ENCODE measurements around the gene HACD2.

The HACD2 gene

GRCh38 chr3:123478314-123478713, 106.5 kb downstream of the HACD2 start:
- DNase-seq: no peak

- no peak for DNase-seq
Measured at GRCh38 chr3:123476967-123477750, 107.7 kb downstream of the HACD2 start.

GRCh38 chr3:123475786-123476185, 109.1 kb downstream of the HACD2 start:
- no peak for DNase-seq

GRCh38 chr3:123471106-123471505, 113.7 kb downstream of the HACD2 start:
- no peak for DNase-seq

GRCh38 chr3:123469323-123469995, 115.4 kb downstream of the HACD2 start:
- no peak for DNase-seq

GRCh38 chr3:123467046-123467445, 117.8 kb downstream of the HACD2 start:
- DNase-seq: no peak

GRCh38 chr3:123464211-123464610, 120.6 kb downstream of the HACD2 start:
- DNase-seq: no peak

- DNase-seq: no peak
Measured at GRCh38 chr3:123459862-123460261, 125.0 kb downstream of the HACD2 start.

GRCh38 chr3:123458255-123458654, 126.6 kb downstream of the HACD2 start:
- no peak for DNase-seq

- DNase-seq: no peak
Measured at GRCh38 chr3:123457841-123458240, 127.0 kb downstream of the HACD2 start.

- DNase-seq: no peak
Measured at GRCh38 chr3:123453675-123454074, 131.2 kb downstream of the HACD2 start.

- no peak for DNase-seq
Measured at GRCh38 chr3:123451186-123451585, 133.7 kb downstream of the HACD2 start.

GRCh38 chr3:123449997-123450604, 134.8 kb downstream of the HACD2 start:
- DNase-seq: peak; percentile 22

- no peak for DNase-seq
Measured at GRCh38 chr3:123449102-123449996, 135.5 kb downstream of the HACD2 start.

- no peak for DNase-seq
Measured at GRCh38 chr3:123448536-123449101, 136.2 kb downstream of the HACD2 start, which contains the start of gene ADCY5. TSS of gene ADCY5 (minus strand) at chr3:123449090. CDS start at chr3:123448545, 545 bp downstream.

GRCh38 chr3:123447749-123448517, 136.9 kb downstream of the HACD2 start:
- DNase-seq: no peak

- no peak for DNase-seq
Measured at GRCh38 chr3:123447416-123447748, 137.5 kb downstream of the HACD2 start.

- DNase-seq: no peak
Measured at GRCh38 chr3:123446610-123447109, 138.2 kb downstream of the HACD2 start.

- no peak for DNase-seq
Measured at GRCh38 chr3:123446210-123446609, 138.6 kb downstream of the HACD2 start.

GRCh38 chr3:123445702-123446101, 139.2 kb downstream of the HACD2 start:
- DNase-seq: no peak

- DNase-seq: no peak
Measured at GRCh38 chr3:123444744-123445143, 140.1 kb downstream of the HACD2 start.

- DNase-seq: no peak
Measured at GRCh38 chr3:123444023-123444422, 140.8 kb downstream of the HACD2 start.

Measured in amniotic stem cell (primary cell).